ENCODE data around the gene ABHD2. TPM values are rescaled to one million over a fixed set of nuclear protein-coding genes. Genes with fewer than 3 reads are reported as not detected.
A peak's percentile ranks its signal among the peaks of the same experiment; 100 is the strongest.
"Not testable (repeated sequence)": the region's sequence is repeated elsewhere in the genome, so short reads cannot be mapped to it uniquely, and the experiment has no call there.

Gene ABHD2
- total RNA-seq, 1 donor: 97.2 TPM

DNA sequence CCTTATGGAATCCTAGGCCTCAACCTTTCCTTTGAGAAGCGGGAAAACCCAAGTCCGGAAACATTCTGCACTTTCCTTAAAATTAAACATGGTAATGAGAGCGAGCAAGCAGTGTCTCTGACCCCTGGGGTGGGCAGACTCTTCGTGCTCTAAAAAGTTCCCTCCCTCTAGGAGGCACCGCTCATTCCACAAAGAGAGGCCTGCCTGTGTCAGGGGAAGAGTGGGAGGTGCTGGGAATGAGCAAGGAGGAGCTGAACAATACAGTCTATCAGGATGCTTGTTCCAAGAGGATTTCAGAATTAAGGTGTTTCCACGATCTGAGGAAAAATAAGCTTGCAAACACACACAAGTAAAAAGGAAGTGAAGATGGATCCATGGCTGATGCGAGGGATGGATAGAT is 139.2 kb downstream of the ABHD2 start:
- Histone ChIP-seq H3K4me1 (ENCODE audit: insufficient read depth, low read length) (no peaks in the 10 kb centered on the region), H3K27me3 (ENCODE audit: insufficient read depth, low read length) (no peaks in the 10 kb centered on the region), H3K9me3 (ENCODE audit: low read depth, low read length) (no peaks in the 10 kb centered on the region), H3K4me3 (ENCODE audit: low read length) (no peak overlapping the region)

DNA sequence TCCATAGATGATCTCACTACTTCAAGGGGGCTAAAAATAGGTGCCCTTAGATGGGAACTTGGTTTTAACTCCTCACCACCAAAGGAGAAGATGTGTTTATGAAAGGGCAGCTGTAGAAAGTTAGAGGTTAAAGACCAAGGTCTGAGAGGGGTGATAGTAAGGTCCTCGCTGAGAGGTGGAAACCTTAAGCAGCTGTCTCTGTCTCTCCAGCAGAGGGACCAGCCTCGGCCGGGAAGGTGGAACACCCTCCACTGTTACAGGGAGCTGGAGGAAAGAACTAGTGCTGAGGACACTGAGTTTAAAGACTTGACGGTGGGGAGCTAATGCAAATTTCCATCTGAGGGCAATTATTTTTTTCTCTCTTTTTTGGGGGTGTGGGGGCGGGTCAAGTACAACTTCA is 142.0 kb downstream of the ABHD2 start:
- H3K4me3 ChIP-seq (ENCODE audit: low read length): no peak overlapping the region
- no peaks in the 10 kb centered on the region for H3K27me3 ChIP-seq (ENCODE audit: insufficient read depth, low read length)
- H3K4me1 ChIP-seq (ENCODE audit: insufficient read depth, low read length): no peaks in the 10 kb centered on the region
- H3K9me3 ChIP-seq (ENCODE audit: low read depth, low read length): no peaks in the 10 kb centered on the region

DNA sequence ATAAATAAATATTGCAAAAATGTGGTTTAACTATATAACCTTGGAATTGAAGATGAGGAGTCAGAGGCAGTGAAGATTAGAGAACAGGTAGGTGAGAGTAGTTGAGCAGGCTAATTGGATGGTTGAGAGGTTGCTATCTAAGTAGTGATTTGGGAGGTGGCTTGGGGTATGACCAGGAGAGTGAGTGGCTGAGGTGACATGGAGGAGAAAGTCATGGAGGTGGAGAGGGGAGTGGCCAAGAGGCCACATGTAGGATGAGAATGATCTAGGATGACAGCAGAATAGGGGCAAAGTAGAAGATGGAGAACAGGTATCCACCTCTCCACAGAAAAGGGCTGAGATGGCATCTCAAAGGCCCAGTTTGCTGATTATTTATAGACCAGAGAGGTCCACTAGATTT is 143.6 kb downstream of the ABHD2 start:
- Histone ChIP-seq H3K4me1 (ENCODE audit: insufficient read depth, low read length) (no peaks in the 10 kb centered on the region), H3K9me3 (ENCODE audit: low read depth, low read length) (no peaks in the 10 kb centered on the region), H3K27me3 (ENCODE audit: insufficient read depth, low read length) (no peaks in the 10 kb centered on the region), H3K4me3 (ENCODE audit: low read length) (no peak overlapping the region)

DNA sequence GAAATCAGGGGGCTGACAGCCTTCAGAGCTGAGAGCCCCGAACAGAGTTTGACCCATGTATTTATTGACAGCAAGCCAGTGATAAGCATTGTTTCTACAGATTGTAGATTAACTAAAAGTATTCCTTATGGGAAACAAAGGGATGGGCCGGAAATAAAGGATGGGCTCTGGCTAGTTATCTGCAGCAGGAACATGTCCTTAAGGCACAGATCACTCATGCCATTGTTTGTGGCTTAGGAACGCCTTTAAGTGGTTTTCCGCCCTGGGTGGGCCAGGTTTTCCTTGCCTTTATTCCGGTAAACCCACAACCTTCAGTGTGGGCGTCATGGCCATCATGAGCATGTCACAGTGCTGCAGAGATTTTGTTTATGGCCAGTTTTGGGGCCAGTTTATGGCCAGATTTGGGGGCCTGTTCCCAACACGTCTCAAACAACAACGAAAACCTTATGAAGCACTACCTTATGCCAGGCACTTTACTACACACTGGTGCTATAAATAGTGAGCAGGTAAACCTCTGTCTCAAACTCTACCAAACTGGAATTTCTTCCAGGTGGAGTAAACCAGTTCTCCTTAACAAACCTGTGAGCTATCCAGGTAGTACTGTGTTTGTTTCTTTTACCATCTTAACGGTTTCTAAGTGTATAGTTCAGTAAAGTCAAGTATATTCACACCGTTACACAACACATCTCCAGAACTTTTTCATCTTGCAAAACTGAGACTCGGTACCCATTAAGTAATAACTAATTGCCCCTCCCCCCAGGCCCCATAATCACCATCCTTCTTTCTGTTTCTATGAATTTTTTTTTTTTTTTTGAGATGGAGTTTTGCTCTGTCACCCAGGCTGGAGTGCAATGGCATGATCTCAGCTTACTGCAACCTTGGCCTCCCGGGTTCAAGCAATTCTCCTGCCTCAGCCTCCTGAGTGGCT is 151.9 kb downstream of the ABHD2 start:
- H3K27me3 ChIP-seq (ENCODE audit: insufficient read depth, low read length); H3K4me3 ChIP-seq (ENCODE audit: low read length); H3K9me3 ChIP-seq (ENCODE audit: low read depth, low read length): not testable (repeated sequence)
- H3K4me1 ChIP-seq (ENCODE audit: insufficient read depth, low read length): peaks cover 29% of the 10 kb centered on the region

DNA sequence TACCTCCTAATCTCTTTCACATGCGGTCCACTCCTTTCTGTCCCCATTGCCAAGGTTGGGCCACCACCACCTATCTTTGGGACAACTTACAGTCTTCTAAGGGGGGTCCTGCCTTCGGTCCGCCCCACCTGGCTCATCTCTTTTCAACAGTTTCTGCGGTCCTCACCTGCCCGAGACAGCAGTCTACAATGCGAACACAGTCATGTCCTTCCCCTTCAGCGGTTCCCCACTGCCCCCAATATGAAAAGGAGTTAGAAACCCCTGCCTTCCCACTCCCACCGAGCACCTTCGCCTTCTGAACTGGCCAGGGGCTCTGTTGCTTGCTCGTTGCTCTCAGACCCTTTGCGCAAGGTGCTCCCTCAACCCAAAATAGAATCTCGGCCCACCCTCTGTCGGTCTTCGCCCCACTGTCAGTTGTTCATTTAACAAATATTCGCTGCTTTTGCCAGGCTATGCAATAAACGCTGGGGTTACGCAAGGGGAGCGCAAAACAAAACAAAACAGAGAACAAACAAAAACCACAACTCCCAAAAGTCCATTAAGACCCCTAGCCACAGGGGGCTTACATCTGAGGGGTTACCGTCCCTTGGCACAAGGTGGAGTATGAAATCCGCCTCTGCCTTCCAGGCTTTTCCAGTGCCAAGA is 154.9 kb downstream of the ABHD2 start:
- H3K9me3 ChIP-seq (ENCODE audit: low read depth, low read length): no peaks in the 10 kb centered on the region
- peaks cover 33% of the 10 kb centered on the region for H3K4me1 ChIP-seq (ENCODE audit: insufficient read depth, low read length)
- H3K27me3 ChIP-seq (ENCODE audit: insufficient read depth, low read length): no peaks in the 10 kb centered on the region
- H3K4me3 ChIP-seq (ENCODE audit: low read length): peak overlapping the region; percentile 66

DNA sequence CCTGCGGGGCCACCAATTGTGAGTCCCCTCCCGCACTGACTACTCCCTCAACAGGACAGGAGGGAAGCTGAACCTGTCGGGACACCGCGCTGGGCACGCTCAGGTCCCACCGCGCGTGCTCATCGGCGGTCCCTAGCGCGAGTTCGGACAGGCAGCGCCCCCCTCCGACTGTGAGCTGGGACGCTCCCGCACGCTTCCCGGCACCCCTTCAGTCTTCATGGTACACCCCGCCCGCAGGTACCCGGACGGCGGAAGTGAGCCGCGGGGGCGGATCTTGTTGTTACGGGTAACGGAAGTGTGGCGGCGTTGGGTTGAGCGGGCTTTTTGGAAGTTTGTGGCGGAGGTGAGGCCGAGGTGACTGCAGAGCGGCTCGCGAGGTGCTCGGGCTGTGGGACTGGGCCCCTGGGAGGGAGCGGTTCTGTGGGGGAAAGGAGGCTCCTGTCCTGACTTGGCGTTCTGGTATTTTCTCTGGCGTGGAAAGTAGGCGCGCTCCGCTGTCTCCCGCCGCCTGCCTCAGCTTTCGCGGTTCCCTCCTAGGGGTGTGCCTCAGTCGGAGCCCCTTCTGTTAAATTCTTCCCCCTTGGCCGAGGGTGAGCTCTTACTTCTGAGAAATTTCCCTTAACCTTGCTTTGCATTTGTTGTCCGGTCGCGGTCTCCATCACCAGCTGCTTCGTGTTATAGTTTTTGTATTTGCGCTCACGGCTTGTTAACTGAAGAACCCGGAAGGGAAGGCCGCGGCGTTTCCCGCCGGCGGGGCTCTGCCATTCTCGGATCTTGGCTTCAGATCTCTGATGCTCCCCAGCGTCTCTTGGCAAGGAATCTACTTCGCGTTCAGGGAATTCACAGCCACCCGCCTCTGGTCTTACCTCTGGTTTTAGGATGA is 155.7 kb downstream of the ABHD2 start, which contains the start of gene FANCI:
Gene FANCI, plus strand, starts transcription at position 289 of the 883 bp plus-strand sequence. CDS start 3,669 bp downstream, outside the sequence.
- Histone ChIP-seq H3K27me3 (ENCODE audit: insufficient read depth, low read length) (no peaks in the 10 kb centered on the region), H3K4me1 (ENCODE audit: insufficient read depth, low read length) (peaks cover 33% of the 10 kb centered on the region), H3K9me3 (ENCODE audit: low read depth, low read length) (no peaks in the 10 kb centered on the region), H3K4me3 (ENCODE audit: low read length) (peak within 1 kb of the TSS; percentile 66)

DNA sequence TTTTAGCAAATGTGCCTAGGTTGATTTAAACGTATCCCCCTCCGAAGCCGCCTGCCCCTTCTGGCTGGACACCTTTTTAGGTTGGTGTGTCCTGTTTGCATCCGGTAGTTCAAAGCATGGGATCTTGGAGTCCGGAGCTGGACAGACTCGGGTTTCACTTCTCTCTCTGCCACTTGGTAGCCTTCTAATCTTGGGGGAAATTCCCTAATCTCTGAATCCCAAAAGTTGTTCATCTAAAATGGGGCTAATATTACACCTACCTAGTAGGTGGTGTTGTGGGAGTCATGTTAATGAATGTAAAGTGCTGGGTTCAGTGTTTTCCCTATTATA is 156.3 kb downstream of the ABHD2 start:
- Histone ChIP-seq H3K4me1 (ENCODE audit: insufficient read depth, low read length) (peaks cover 31% of the 10 kb centered on the region), H3K9me3 (ENCODE audit: low read depth, low read length) (no peaks in the 10 kb centered on the region), H3K4me3 (ENCODE audit: low read length) (peak overlapping the region; percentile 66), H3K27me3 (ENCODE audit: insufficient read depth, low read length) (no peaks in the 10 kb centered on the region)

DNA sequence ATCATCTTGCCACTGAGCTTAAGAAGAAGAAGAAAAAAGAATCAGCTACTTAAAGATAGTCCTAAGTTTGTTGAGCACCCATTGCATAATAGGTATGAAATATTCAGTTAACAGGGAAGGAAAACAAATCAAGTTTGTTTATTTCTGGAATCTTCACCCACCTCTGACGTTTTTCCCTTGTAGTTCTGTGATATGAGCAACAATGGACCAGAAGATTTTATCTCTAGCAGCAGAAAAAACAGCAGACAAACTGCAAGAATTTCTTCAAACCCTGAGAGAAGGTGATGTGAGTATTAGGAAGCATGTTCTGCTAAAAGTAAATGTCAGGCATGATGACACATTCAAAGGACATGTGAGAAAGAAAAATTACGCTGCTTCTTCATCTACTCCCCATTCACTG is 159.2 kb downstream of the ABHD2 start:
- peaks cover 22% of the 10 kb centered on the region for H3K4me1 ChIP-seq (ENCODE audit: insufficient read depth, low read length)
- H3K27me3 ChIP-seq (ENCODE audit: insufficient read depth, low read length): no peaks in the 10 kb centered on the region
- H3K9me3 ChIP-seq (ENCODE audit: low read depth, low read length): no peaks in the 10 kb centered on the region
- no peak overlapping the region for H3K4me3 ChIP-seq (ENCODE audit: low read length)

DNA sequence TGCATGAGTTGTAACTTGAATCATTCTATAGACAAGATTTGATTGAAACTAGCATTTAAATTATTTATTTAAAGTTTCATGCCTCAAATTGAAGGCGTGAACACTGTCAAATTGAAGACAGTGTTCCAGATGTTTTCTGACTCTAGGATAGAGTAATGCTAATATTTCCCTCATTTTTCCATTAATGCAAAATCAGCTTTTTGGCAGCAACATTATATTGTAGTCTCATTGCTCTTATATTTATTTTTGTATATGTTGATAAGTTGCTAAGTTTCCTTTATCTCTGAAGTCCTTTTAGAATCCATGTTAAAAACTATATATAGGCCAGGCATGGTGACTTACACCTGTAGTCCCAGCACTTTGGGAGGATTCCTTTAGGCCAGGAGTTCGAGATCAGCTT is 160.3 kb downstream of the ABHD2 start:
- peaks cover 15% of the 10 kb centered on the region for H3K4me1 ChIP-seq (ENCODE audit: insufficient read depth, low read length)
- H3K4me3 ChIP-seq (ENCODE audit: low read length): no peak overlapping the region
- no peaks in the 10 kb centered on the region for H3K9me3 ChIP-seq (ENCODE audit: low read depth, low read length)
- no peaks in the 10 kb centered on the region for H3K27me3 ChIP-seq (ENCODE audit: insufficient read depth, low read length)

DNA sequence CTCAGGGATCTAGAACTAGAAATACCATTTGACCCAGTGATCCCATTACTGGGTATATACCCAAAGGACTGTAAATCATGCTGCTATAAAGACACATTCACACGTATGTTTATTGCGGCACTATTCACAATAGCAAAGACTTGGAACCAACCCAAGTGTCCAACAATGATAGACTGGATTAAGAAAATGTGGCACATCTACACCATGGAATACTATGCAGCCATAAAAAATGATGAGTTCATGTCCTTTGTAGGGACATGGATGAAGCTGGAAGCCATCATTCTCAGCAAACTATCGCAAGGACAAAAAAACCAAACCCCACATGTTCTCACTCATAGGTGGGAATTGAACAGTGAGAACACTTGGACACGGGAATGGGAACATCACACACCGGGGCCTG is 161.9 kb downstream of the ABHD2 start:
- not testable (repeated sequence) for H3K27me3 ChIP-seq (ENCODE audit: insufficient read depth, low read length); H3K9me3 ChIP-seq (ENCODE audit: low read depth, low read length); H3K4me1 ChIP-seq (ENCODE audit: insufficient read depth, low read length); H3K4me3 ChIP-seq (ENCODE audit: low read length)

Other genes starting within 250 kb of the ABHD2 start
- 30.7 TPM for gene HAPLN3, start 192.9 kb upstream of the ABHD2 start, total RNA-seq
- 14.4 TPM for gene MFGE8, start 175.1 kb upstream of the ABHD2 start, total RNA-seq
- not detected for gene RLBP1, start 133.1 kb downstream of the ABHD2 start, total RNA-seq
- 11.5 TPM for gene FANCI, start 155.5 kb downstream of the ABHD2 start, total RNA-seq
- 84.7 TPM for gene POLG, start 246.4 kb downstream of the ABHD2 start, total RNA-seq